ENCODE data around the gene ZNF107. TPM values are rescaled to one million over a fixed set of nuclear protein-coding genes. Genes with fewer than 3 reads are reported as not detected.

ZNF107 gene
- total RNA-seq, 2 experiments from 2014 or later: 68.9 to 92.2 TPM

DNA sequence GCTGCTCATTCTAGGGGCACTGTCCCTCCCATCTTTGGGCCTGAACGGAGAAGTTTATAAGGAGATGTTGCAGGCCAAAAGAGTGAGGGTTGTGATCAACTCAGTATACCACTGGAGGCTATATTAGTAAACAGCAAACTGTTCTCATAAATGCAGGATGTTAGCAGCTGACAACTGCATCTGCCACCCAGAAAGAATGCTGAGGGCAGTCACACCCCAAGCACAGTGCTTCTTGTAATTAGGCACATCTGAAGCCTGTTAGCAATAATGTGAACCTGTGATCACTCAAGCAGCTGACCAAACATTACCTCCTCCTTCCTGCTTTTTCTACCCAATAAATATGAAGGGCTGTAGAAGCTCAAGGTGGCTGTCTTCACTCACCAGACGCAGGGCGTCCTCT is 89.9 kb downstream of the ZNF107 start:
- no peak for DNase-seq (ENCODE audit: low spot score)
- H3K9me2 ChIP-seq (ENCODE audit: insufficient read depth, low read length): no peaks in the 10 kb centered on the region
- CTCF ChIA-PET (ENCODE audit: unreplicated experiment): no interaction called here
- H3K79me2 ChIP-seq (ENCODE audit: insufficient read depth, low read depth, low read length): no peaks in the 10 kb centered on the region
- no peaks in the 10 kb centered on the region for H4K20me1 ChIP-seq (ENCODE audit: insufficient read depth, low read length)
- H3K36me3 ChIP-seq (ENCODE audit: insufficient read depth, low read length): no peaks in the 10 kb centered on the region
- TF ChIP-seq, protein P1, sequence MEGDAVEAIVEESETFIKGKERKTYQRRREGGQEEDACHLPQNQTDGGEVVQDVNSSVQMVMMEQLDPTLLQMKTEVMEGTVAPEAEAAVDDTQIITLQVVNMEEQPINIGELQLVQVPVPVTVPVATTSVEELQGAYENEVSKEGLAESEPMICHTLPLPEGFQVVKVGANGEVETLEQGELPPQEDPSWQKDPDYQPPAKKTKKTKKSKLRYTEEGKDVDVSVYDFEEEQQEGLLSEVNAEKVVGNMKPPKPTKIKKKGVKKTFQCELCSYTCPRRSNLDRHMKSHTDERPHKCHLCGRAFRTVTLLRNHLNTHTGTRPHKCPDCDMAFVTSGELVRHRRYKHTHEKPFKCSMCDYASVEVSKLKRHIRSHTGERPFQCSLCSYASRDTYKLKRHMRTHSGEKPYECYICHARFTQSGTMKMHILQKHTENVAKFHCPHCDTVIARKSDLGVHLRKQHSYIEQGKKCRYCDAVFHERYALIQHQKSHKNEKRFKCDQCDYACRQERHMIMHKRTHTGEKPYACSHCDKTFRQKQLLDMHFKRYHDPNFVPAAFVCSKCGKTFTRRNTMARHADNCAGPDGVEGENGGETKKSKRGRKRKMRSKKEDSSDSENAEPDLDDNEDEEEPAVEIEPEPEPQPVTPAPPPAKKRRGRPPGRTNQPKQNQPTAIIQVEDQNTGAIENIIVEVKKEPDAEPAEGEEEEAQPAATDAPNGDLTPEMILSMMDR (conservative IDR thresholded peaks at IDR 0.05; ENCODE audit: low read length): no peak
- no peak for TF ChIP-seq EZH2phosphoT487 (IDR thresholded peaks at IDR 0.05; ENCODE audit: borderline replicate concordance, low read depth, low read length)
- H3K27ac ChIP-seq (ENCODE audit: low read depth, low read length, poor library complexity, severe bottlenecking): no peak overlapping the region
- POLR2A ChIA-PET: interaction anchor here (0.6 kb wide), 1 partner anchor 30 kb away, joined by 3 read pairs; no protein-coding TSS in a partner anchor
- no peaks in the 10 kb centered on the region for H3K4me1 ChIP-seq (ENCODE audit: insufficient read depth, low read length, poor library complexity, severe bottlenecking)
- BruUV-seq (replicated peaks): no TSS peak
- H3K9me3 ChIP-seq (ENCODE audit: low read length): 0 out of 2 replicates have a peak, but pooled peaks cover 4% of the 10 kb centered on the region
- no peak overlapping the region for H2AFZ ChIP-seq (ENCODE audit: low read length)
- no peak overlapping the region for H3K4me2 ChIP-seq (ENCODE audit: low read length)
- intact Hi-C loops (cut with micrococcal nuclease; ENCODE audit: unreplicated experiment): no loop called here
- H3K4me3 ChIP-seq (ENCODE audit: low read depth, low read length, poor library complexity, severe bottlenecking): no peak overlapping the region

DNA sequence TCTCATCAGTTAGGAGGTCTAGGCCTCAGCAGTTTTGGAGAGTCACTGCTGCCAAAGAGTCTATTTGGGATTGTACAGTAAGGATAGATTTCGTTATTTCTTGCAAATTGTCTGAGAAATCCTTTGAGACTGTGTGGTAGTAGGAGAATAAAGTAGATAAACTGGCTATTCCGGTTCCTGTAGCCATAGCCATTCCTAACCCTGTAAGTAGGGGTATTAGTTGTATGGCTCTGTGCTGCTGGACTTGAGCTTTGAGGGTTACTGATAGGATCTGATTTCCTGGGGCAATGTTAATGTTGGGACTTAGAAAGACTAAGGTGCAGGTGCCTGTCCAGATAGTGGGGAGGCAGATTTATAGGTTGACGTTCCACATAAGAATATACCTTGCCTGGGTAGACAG is 92.2 kb downstream of the ZNF107 start:
- Histone ChIP-seq H3K4me3 (ENCODE audit: low read depth, low read length, poor library complexity, severe bottlenecking) (no peak overlapping the region), H3K4me2 (ENCODE audit: low read length) (no peak overlapping the region), H3K4me1 (ENCODE audit: insufficient read depth, low read length, poor library complexity, severe bottlenecking) (no peaks in the 10 kb centered on the region), H3K27ac (ENCODE audit: low read depth, low read length, poor library complexity, severe bottlenecking) (no peak overlapping the region), H2AFZ (ENCODE audit: low read length) (no peak overlapping the region), H3K9me2 (ENCODE audit: insufficient read depth, low read length) (no peaks in the 10 kb centered on the region), H3K79me2 (ENCODE audit: insufficient read depth, low read depth, low read length) (no peaks in the 10 kb centered on the region), H3K9me3 (ENCODE audit: low read length) (0 out of 2 replicates have a peak, but pooled peaks cover 4% of the 10 kb centered on the region), H3K36me3 (ENCODE audit: insufficient read depth, low read length) (no peaks in the 10 kb centered on the region), H4K20me1 (ENCODE audit: insufficient read depth, low read length) (no peaks in the 10 kb centered on the region)
- ChIA-PET POLR2A (interaction anchor here (0.9 kb wide), 1 partner anchor 10 kb away, joined by 4 read pairs; no protein-coding TSS in a partner anchor), CTCF (ENCODE audit: unreplicated experiment) (no interaction called here)
- intact Hi-C loops (cut with micrococcal nuclease; ENCODE audit: unreplicated experiment): no loop called here
- no TSS peak for BruUV-seq (replicated peaks)
- TF ChIP-seq EZH2phosphoT487 (IDR thresholded peaks at IDR 0.05; ENCODE audit: borderline replicate concordance, low read depth, low read length): no peak
- TF ChIP-seq, protein P1 (conservative IDR thresholded peaks at IDR 0.05; ENCODE audit: low read length): no peak
- DNase-seq (ENCODE audit: low spot score): no peak

Small RNAs within 50 kb of the gene (microRNA-seq; reads per million reads assigned to microRNA genes)
- gene MIR6839 (ENCODE audit: borderline replicate concordance): not detected

Small RNAs within 50 kb of the gene (small RNA-seq; reads per million reads assigned to genes)
- not detected for gene MIR6839

Other genes starting within 250 kb of the ZNF107 start
- gene ZNF680, start 103.1 kb upstream of the ZNF107 start, total RNA-seq (2014; rRNA removed; shearing (Covaris generic)): 55.9 and 62.6 TPM in 2 replicates
- gene ZNF680, start 103.1 kb upstream of the ZNF107 start, total RNA-seq (2022): 48.4 and 58.4 TPM in 2 replicates
- 24.4 and 25.6 TPM in 2 replicates for gene ZNF138, start 128.3 kb downstream of the ZNF107 start, total RNA-seq (2014; rRNA removed; shearing (Covaris generic))
- gene ZNF138, start 128.3 kb downstream of the ZNF107 start, total RNA-seq (2022): 23.5 and 27.8 TPM in 2 replicates
- 19.0 and 22.8 TPM in 2 replicates for gene ZNF273, start 237.1 kb downstream of the ZNF107 start, total RNA-seq (2014; rRNA removed; shearing (Covaris generic))
- gene ZNF273, start 237.1 kb downstream of the ZNF107 start, total RNA-seq (2022): 23.7 and 28.7 TPM in 2 replicates

Data from OCI-LY7 (cell line).